OCI-LY7 (cell line): ENCODE results near the gene TNS3. TPM values are rescaled to one million over a fixed set of nuclear protein-coding genes. Genes with fewer than 3 reads are reported as not detected.

Experiments
- BruUV-seq: library from RNA; stranded (reverse); fragments of 400-500 nt; replicated peaks from 2 replicates; lab custom pipeline; 2021; lab: Mats Ljungman, UMichigan
- CTCF ChIA-PET: fragments of 300-600 bp; sonication (Branson Sonifier 250); formaldehyde crosslinking; loops from one replicate; lab custom pipeline; 2022; ENCODE audit warnings: antibody characterized with exemption; ENCODE audit not compliant: unreplicated experiment; lab: Charles Lee
- POLR2A ChIA-PET: fragments of 300-600 bp; sonication (Branson Sonifier 250); formaldehyde crosslinking; loops from one replicate; lab custom pipeline; 2022; ENCODE audit warnings: antibody characterized with exemption; lab: Charles Lee
- DNase-seq: peaks from one replicate; pipeline ENCODE4 v3.0.0-alpha.2; 2015; ENCODE audit warnings: low spot score
- H2AFZ ChIP-seq: fragments of 200-600 bp; sonication (generic), shearing (Covaris generic); 2 replicates; pipeline ENCODE4 v1.6.1; 2014; ENCODE audit warnings: mild to moderate bottlenecking, antibody characterized with exemption, low read length, moderate library complexity
- H3K27ac ChIP-seq: fragments of 200-600 bp; sonication (generic); 2 replicates; pipeline ENCODE4 v1.5.1; 2014; ENCODE audit warnings: mixed run types, low read depth, mild to moderate bottlenecking, moderate library complexity, low read length, inconsistent platforms; ENCODE audit not compliant: poor library complexity, severe bottlenecking
- H3K36me3 ChIP-seq: fragments of 200-600 bp; sonication (generic); 2 replicates; pipeline ENCODE4 v1.6.1; 2014; ENCODE audit warnings: mild to moderate bottlenecking, antibody characterized with exemption, low read length, moderate library complexity, mixed read lengths; ENCODE audit not compliant: insufficient read depth
- H3K4me1 ChIP-seq: fragments of 200-600 bp; sonication (generic); 2 replicates; pipeline ENCODE4 v1.5.1; 2014; ENCODE audit warnings: mild to moderate bottlenecking, low read length; ENCODE audit not compliant: insufficient read depth, poor library complexity, severe bottlenecking
- H3K4me2 ChIP-seq: fragments of 200-600 bp; sonication (generic); 2 replicates; pipeline ENCODE4 v1.6.1; 2014; ENCODE audit warnings: mild to moderate bottlenecking, low read length
- H3K4me3 ChIP-seq: fragments of 200-600 bp; sonication (generic); 2 replicates; pipeline ENCODE4 v1.5.1; 2014; ENCODE audit warnings: mild to moderate bottlenecking, low read depth, low read length; ENCODE audit not compliant: poor library complexity, severe bottlenecking
- H3K79me2 ChIP-seq: fragments of 200-600 bp; sonication (generic); 2 replicates; pipeline ENCODE4 v1.6.1; 2016; ENCODE audit warnings: low read depth, mild to moderate bottlenecking, low read length, moderate library complexity, mixed read lengths; ENCODE audit not compliant: insufficient read depth
- H3K9me2 ChIP-seq: fragments of 200-600 bp; sonication (generic); 2 replicates; pipeline ENCODE4 v1.6.1; 2016; ENCODE audit warnings: mild to moderate bottlenecking, low read length, mixed read lengths; ENCODE audit not compliant: insufficient read depth
- H3K9me3 ChIP-seq: fragments of 200-600 bp; sonication (generic); 2 replicates; pipeline ENCODE4 v1.6.1; 2014; ENCODE audit warnings: mild to moderate bottlenecking, mixed run types, low read length, mixed read lengths
- H4K20me1 ChIP-seq: fragments of 200-600 bp; sonication (generic); 2 replicates; pipeline ENCODE4 v1.6.1; 2014; ENCODE audit warnings: mild to moderate bottlenecking, antibody characterized with exemption, low read length, moderate library complexity, mixed read lengths; ENCODE audit not compliant: insufficient read depth
- EZH2phosphoT487 ChIP-seq: fragments of 200-600 bp; sonication (generic); IDR thresholded peaks from 2 replicates; pipeline ENCODE4 v1.6.1; 2018; ENCODE audit warnings: low read depth, borderline replicate concordance, mild to moderate bottlenecking, mixed run types, antibody characterized with exemption, low read length, moderate library complexity, mixed read lengths
- intact Hi-C: fragments of 100-400 bp; cut with micrococcal nuclease; formaldehyde crosslinking; loops from one replicate; pipeline ENCODE4 v1.10.0; 2022; ENCODE audit not compliant: unreplicated experiment
- total RNA-seq, 2 experiments: library from RNA; depleted of rRNA in 1 of 2; stranded (reverse); fragments of >200 nt in 1 of 2; shearing (Covaris generic) in 1 of 2; gene quantifications; 2 replicates each; pipeline ENCODE4 v1.2.3, GENCODE V29; 2014 to 2022
- TF ChIP-seq, protein P1 (sequence below): fragments of 200-600 bp; sonication (generic); conservative IDR thresholded peaks from 2 replicates; pipeline ENCODE4 v1.5.1; 2014; ENCODE audit warnings: mild to moderate bottlenecking, antibody characterized with exemption, low read length, moderate library complexity, mixed read lengths

The TNS3 gene
- total RNA-seq, 2 experiments from 2014 or later, result 9.5 to 42.1 TPM

DNA sequence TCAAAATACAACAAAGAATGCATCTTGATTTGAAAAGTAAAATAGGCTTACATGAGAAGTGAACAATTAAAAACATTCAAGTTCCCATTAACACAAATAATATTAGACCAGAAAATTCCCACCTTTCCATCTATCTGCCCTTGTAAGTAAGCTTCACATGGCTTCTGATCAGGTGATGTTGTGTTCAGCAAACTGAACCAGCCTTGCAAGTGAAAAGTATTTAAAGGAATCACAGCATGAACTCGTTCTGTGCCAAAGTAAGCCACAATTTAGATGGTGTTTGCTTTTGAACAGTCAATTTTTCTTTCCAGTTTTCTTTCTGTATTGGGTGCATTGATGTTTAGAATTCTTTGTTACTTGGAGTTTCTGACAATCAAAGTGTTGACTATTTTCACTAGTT is 347.9 kb downstream of the TNS3 start:
- DNase-seq, result no peak
- Histone ChIP-seq H3K79me2 (no peaks in the 10 kb centered on the region), H3K4me1 (no peaks in the 10 kb centered on the region), H2AFZ (no peak overlapping the region), H3K36me3 (no peaks in the 10 kb centered on the region), H3K4me2 (no peak overlapping the region), H3K9me2 (no peaks in the 10 kb centered on the region), H3K27ac (no peak overlapping the region), H3K9me3 (no peaks in the 10 kb centered on the region), H3K4me3 (no peak overlapping the region), H4K20me1 (no peaks in the 10 kb centered on the region)
- no TSS peak for BruUV-seq
- intact Hi-C loops, result loop anchor here (10.0 kb wide), 2 partner anchors 459 to 1309 kb away; partner anchors contain the start of gene IGFBP3
- CTCF ChIA-PET, result no interaction called here
- TF ChIP-seq EZH2phosphoT487, result no peak
- TF ChIP-seq, protein P1, sequence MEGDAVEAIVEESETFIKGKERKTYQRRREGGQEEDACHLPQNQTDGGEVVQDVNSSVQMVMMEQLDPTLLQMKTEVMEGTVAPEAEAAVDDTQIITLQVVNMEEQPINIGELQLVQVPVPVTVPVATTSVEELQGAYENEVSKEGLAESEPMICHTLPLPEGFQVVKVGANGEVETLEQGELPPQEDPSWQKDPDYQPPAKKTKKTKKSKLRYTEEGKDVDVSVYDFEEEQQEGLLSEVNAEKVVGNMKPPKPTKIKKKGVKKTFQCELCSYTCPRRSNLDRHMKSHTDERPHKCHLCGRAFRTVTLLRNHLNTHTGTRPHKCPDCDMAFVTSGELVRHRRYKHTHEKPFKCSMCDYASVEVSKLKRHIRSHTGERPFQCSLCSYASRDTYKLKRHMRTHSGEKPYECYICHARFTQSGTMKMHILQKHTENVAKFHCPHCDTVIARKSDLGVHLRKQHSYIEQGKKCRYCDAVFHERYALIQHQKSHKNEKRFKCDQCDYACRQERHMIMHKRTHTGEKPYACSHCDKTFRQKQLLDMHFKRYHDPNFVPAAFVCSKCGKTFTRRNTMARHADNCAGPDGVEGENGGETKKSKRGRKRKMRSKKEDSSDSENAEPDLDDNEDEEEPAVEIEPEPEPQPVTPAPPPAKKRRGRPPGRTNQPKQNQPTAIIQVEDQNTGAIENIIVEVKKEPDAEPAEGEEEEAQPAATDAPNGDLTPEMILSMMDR, result no peak
- POLR2A ChIA-PET, result no interaction called here

DNA sequence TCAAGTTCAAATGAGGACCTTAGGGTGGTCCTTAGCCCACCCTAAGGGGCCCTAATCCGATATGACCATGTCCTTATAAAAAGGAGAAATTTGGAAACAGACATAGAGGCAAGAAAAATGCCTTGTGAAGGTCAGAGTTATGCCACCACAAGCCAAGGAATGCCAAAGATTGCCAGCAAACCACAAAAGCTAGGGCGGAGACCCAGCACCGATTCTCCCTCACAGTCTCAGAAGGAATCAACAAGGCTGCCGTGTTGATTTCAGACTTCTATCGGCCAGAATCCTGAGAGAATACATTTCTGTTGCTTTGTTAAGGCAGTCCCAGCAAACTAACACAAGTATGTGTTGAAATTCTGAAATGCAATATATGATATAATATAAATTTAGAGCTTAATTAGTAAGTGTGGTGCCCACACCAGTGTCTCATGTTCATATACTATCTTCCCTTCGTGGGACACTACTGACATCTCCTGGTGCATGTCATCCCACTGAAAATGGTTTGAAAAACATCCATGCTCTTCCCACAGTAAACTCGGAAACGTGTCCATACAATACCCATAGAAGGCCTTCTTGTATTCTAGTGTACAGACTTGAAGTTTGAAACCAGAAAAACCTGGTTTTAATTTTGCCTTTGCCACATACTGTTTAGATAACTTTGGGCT is 349.0 kb downstream of the TNS3 start:
- Histone ChIP-seq H3K27ac (no peak overlapping the region), H3K9me3 (no peaks in the 10 kb centered on the region), H3K4me2 (no peak overlapping the region), H3K9me2 (no peaks in the 10 kb centered on the region), H3K79me2 (no peaks in the 10 kb centered on the region), H4K20me1 (no peaks in the 10 kb centered on the region), H2AFZ (no peak overlapping the region), H3K36me3 (no peaks in the 10 kb centered on the region), H3K4me3 (no peak overlapping the region), H3K4me1 (peaks cover 5% of the 10 kb centered on the region)
- TF ChIP-seq, protein P1, result peak; percentile 68
- no peak for TF ChIP-seq EZH2phosphoT487
- peak; percentile 14 for DNase-seq
- POLR2A ChIA-PET, result interaction anchor here (1.0 kb wide), 1 partner anchor 9 kb away, joined by 4 read pairs; no protein-coding TSS in a partner anchor
- intact Hi-C loops, result loop anchor here (10.0 kb wide), 2 partner anchors 458 to 1308 kb away; partner anchors contain the start of gene IGFBP3
- CTCF ChIA-PET, result no interaction called here
- no TSS peak for BruUV-seq

DNA sequence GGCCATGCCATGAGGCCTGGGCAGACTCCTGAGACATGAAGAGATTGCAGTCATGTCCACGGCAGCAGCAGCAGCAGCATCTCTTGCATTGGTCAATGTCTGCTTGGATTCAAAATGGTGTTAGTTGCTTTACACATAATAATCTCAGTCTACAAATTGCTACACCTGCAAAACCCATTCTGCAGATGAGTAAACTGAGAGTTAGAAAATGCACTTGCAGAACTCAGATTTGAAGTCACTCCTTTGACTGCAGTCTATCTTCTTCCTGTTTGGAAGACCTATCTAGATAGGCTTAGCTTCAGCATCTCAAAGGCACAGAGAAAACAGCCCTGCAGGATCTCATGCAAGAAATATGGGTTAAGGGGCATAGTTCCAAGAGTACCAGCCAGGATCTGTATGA is 350.3 kb downstream of the TNS3 start:
- H3K4me3 ChIP-seq, result no peak overlapping the region
- H3K9me2 ChIP-seq, result no peaks in the 10 kb centered on the region
- H3K4me2 ChIP-seq, result no peak overlapping the region
- peaks cover 17% of the 10 kb centered on the region for H3K4me1 ChIP-seq
- no peak for TF ChIP-seq EZH2phosphoT487
- TF ChIP-seq, protein P1, result no peak
- POLR2A ChIA-PET, result interaction anchor here (1.3 kb wide), 1 partner anchor 13 kb away, joined by 3 read pairs; no protein-coding TSS in a partner anchor
- CTCF ChIA-PET, result no interaction called here
- intact Hi-C loops, result loop anchor here (10.0 kb wide), 2 partner anchors 457 to 1307 kb away; partner anchors contain the start of gene IGFBP3
- BruUV-seq, result no TSS peak
- H3K79me2 ChIP-seq, result no peaks in the 10 kb centered on the region
- H2AFZ ChIP-seq, result no peak overlapping the region
- DNase-seq, result no peak
- no peaks in the 10 kb centered on the region for H3K9me3 ChIP-seq
- H3K36me3 ChIP-seq, result no peaks in the 10 kb centered on the region
- H4K20me1 ChIP-seq, result no peaks in the 10 kb centered on the region
- H3K27ac ChIP-seq, result no peak overlapping the region
